Breast epithelium (tissue), 3 donors: ENCODE results near the gene HMOX2.

Source experiments
- POLR2A ChIP-seq: fragments of 450-650 bp; IDR thresholded peaks from one replicate; pipeline ENCODE4 v1.6.1; 2016; ENCODE audit warnings: antibody characterized with exemption, mild to moderate bottlenecking, moderate library complexity
- POLR2AphosphoS5 ChIP-seq, 3 donors: sonication (generic); formaldehyde crosslinking; IDR thresholded peaks; one replicate each; pipeline ENCODE4 v1.6.1; 2017; ENCODE audit warnings: antibody characterized with exemption in 3 of 3
- TF ChIP-seq, protein P1 (sequence below), 3 donors: fragments of 450-650 bp; IDR thresholded peaks; one replicate each; pipeline ENCODE4 v1.5.1; 2016 to 2017; ENCODE audit warnings: antibody characterized with exemption in 3 of 3, mild to moderate bottlenecking in 3 of 3, moderate library complexity in 3 of 3

DNA sequence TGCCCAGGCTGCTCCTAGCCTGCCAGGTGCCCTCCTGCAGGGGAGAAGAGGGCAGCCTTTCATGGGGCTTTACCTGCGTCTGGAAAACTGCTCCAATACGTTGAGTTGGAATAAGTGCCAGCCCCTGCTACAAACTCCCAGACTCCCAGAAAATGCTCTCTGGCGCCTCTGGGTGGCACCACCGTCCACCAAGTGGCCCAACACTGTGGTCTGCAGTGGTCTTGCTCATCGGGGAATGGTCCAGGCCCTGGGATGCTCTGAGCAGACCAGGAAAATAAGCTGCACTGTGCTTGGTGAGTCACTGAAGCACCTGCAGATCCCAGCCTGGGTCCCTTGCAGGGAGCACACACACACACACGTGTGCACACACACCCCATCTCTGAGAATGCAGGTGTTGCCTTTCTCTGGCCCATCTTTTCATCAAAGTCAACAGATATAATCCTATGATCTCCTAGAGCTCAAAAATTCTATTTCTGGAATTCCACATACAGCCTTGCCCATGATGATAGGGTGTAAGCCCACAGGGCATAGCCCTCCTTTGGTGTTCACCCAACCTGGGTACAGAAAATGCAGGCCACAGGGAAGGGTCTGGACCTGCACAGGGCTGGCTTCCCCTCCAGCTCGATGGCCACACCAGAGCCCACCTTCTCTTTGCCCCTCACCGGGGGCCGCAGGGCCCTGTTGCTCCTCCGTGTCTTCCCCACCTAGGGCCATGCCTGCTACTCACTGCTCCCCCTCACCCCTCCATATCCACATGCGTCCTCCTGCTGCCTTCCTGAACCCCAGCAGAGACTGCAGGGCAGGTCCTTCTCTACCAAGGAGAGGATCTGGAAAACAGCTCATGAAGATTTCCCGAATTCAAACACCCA is 41.8 kb downstream of the HMOX2 start:
- TF ChIP-seq, protein P1, sequence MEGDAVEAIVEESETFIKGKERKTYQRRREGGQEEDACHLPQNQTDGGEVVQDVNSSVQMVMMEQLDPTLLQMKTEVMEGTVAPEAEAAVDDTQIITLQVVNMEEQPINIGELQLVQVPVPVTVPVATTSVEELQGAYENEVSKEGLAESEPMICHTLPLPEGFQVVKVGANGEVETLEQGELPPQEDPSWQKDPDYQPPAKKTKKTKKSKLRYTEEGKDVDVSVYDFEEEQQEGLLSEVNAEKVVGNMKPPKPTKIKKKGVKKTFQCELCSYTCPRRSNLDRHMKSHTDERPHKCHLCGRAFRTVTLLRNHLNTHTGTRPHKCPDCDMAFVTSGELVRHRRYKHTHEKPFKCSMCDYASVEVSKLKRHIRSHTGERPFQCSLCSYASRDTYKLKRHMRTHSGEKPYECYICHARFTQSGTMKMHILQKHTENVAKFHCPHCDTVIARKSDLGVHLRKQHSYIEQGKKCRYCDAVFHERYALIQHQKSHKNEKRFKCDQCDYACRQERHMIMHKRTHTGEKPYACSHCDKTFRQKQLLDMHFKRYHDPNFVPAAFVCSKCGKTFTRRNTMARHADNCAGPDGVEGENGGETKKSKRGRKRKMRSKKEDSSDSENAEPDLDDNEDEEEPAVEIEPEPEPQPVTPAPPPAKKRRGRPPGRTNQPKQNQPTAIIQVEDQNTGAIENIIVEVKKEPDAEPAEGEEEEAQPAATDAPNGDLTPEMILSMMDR (IDR thresholded peaks at IDR 0.05), result peak in 1 of 3 donors; percentile 17
- TF ChIP-seq POLR2A (no peak), POLR2AphosphoS5 (IDR thresholded peaks at IDR 0.05) (no peak)
